MCF 10A (cell line): Measurements from ENCODE around the gene WDR27. TPM values are rescaled to one million over a fixed set of nuclear protein-coding genes. Genes with fewer than 3 reads are reported as not detected.

Experiments used
- BruUV-seq: library from RNA; stranded (reverse); fragments of 400-500 nt; replicated peaks from 2 replicates; lab custom pipeline; 2021; lab: Mats Ljungman, UMichigan
- CTCF ChIA-PET: fragments of 300-600 bp; sonication (Branson Sonifier 250); formaldehyde crosslinking; extraction: SDS; loops from one replicate; lab custom pipeline; 2021; ENCODE audit warnings: antibody characterized with exemption, inconsistent platforms; lab: Yijun Ruan, JAX
- POLR2A ChIA-PET: fragments of 300-600, 350-650 bp; sonication (Branson Sonifier 250); formaldehyde crosslinking; extraction: SDS; loops from one replicate; lab custom pipeline; 2020; ENCODE audit warnings: antibody characterized with exemption, inconsistent platforms; lab: Yijun Ruan, JAX
- DNase-seq: peaks from one replicate; pipeline ENCODE4 v3.0.0-alpha.2; 2018; ENCODE audit not compliant: unreplicated experiment
- H3K27ac Mint-ChIP-seq: one replicate; pipeline ENCODE4 v1.8.0; 2022; ENCODE audit warnings: mild to moderate bottlenecking, low read depth, mixed read lengths; ENCODE audit not compliant: unreplicated experiment
- H3K27me3 Mint-ChIP-seq: one replicate; pipeline ENCODE4 v1.8.0; 2022; ENCODE audit warnings: mixed read lengths; ENCODE audit not compliant: insufficient read depth, unreplicated experiment
- H3K36me3 Mint-ChIP-seq: one replicate; pipeline ENCODE4 v1.8.0; 2022; ENCODE audit warnings: mild to moderate bottlenecking, moderate library complexity, mixed read lengths; ENCODE audit not compliant: insufficient read depth, unreplicated experiment
- H3K4me1 Mint-ChIP-seq: one replicate; pipeline ENCODE4 v1.8.0; 2022; ENCODE audit warnings: mixed read lengths; ENCODE audit not compliant: insufficient read depth, unreplicated experiment
- H3K4me3 Mint-ChIP-seq: one replicate; pipeline ENCODE4 v1.8.0; 2022; ENCODE audit warnings: mild to moderate bottlenecking, moderate library complexity, mixed read lengths; ENCODE audit not compliant: unreplicated experiment
- H3K9me3 Mint-ChIP-seq: one replicate; pipeline ENCODE4 v1.8.0; 2022; ENCODE audit warnings: mixed read lengths; ENCODE audit not compliant: unreplicated experiment
- CTCF ChIP-seq: fragments of 200-600 bp; IDR thresholded peaks from one replicate; pipeline ENCODE4 v1.8.0; 2022; ENCODE audit warnings: antibody characterized with exemption, mild to moderate bottlenecking; ENCODE audit not compliant: unreplicated experiment
- intact Hi-C: fragments of 100-400 bp; cut with micrococcal nuclease; formaldehyde crosslinking; loops from 2 replicates; pipeline ENCODE4 v1.14.1; 2022
- total RNA-seq: library from RNA; stranded (reverse); gene quantifications from 2 replicates; pipeline ENCODE4 v1.2.3, GENCODE V29; 2022

WDR27 gene
- total RNA-seq, 1 experiment from 2014 or later: 80.6 TPM

- ChIA-PET CTCF (interaction anchor here (0.6 kb wide), 1 partner anchor 20 kb away, joined by 3 read pairs; no protein-coding TSS in a partner anchor), POLR2A (no interaction called here)
- H3K36me3 Mint-ChIP-seq: peaks cover 20% of the 10 kb centered on the region
- no peaks in the 10 kb centered on the region for H3K27me3 Mint-ChIP-seq
- BruUV-seq: no TSS peak
- intact Hi-C loops: no loop called here
- TF ChIP-seq CTCF: no peak
- no peak overlapping the region for H3K4me3 Mint-ChIP-seq
- no peak overlapping the region for H3K27ac Mint-ChIP-seq
- peaks cover 9% of the 10 kb centered on the region for H3K4me1 Mint-ChIP-seq
- no peak for DNase-seq
- no peaks in the 10 kb centered on the region for H3K9me3 Mint-ChIP-seq
These were observed 123.9 kb downstream of the WDR27 start for GRCh38 chr6:169577974-169578373.

- ChIA-PET POLR2A (no interaction called here), CTCF (interaction anchor here (0.6 kb wide), 1 partner anchor 20 kb away, joined by 3 read pairs; no protein-coding TSS in a partner anchor)
- H3K9me3 Mint-ChIP-seq: no peaks in the 10 kb centered on the region
- H3K4me3 Mint-ChIP-seq: no peak overlapping the region
- H3K4me1 Mint-ChIP-seq: peaks cover 9% of the 10 kb centered on the region
- peaks cover 14% of the 10 kb centered on the region for H3K36me3 Mint-ChIP-seq
- DNase-seq: no peak
- no peak for TF ChIP-seq CTCF
- no TSS peak for BruUV-seq
- no peaks in the 10 kb centered on the region for H3K27me3 Mint-ChIP-seq
- intact Hi-C loops: no loop called here
- no peak overlapping the region for H3K27ac Mint-ChIP-seq
These were observed 124.6 kb downstream of the WDR27 start for GRCh38 chr6:169577236-169577635.

GRCh38 chr6:169575821-169576220 is 126.0 kb downstream of the WDR27 start:
- Mint-ChIP-seq H3K4me3 (no peak overlapping the region), H3K27me3 (no peaks in the 10 kb centered on the region), H3K27ac (no peak overlapping the region), H3K4me1 (peaks cover 9% of the 10 kb centered on the region), H3K9me3 (no peaks in the 10 kb centered on the region), H3K36me3 (peaks cover 5% of the 10 kb centered on the region)
- no peak for DNase-seq
- POLR2A ChIA-PET: no interaction called here
- intact Hi-C loops: no loop called here
- no TSS peak for BruUV-seq
- CTCF ChIA-PET: no interaction called here
- no peak for TF ChIP-seq CTCF

GRCh38 chr6:169575365-169575764 is 126.5 kb downstream of the WDR27 start:
- Mint-ChIP-seq H3K36me3 (peaks cover 5% of the 10 kb centered on the region), H3K27me3 (no peaks in the 10 kb centered on the region), H3K9me3 (no peaks in the 10 kb centered on the region), H3K4me3 (no peak overlapping the region), H3K4me1 (peaks cover 9% of the 10 kb centered on the region), H3K27ac (no peak overlapping the region)
- BruUV-seq: no TSS peak
- no peak for TF ChIP-seq CTCF
- DNase-seq: no peak
- POLR2A ChIA-PET: interaction anchor here (1.5 kb wide), 1 partner anchor 9 kb away, joined by 8 read pairs; no protein-coding TSS in a partner anchor
- intact Hi-C loops: no loop called here
- CTCF ChIA-PET: no interaction called here
